SK-MEL-5 (cell line): ENCODE data around the gene MAK. TPM values are rescaled to one million over a fixed set of nuclear protein-coding genes. Genes with fewer than 3 reads are reported as not detected.
A peak's percentile ranks its signal among the peaks of the same experiment; 100 is the strongest.
"Not testable (repeated sequence)": the region's sequence is repeated elsewhere in the genome, so short reads cannot be mapped to it uniquely, and the experiment has no call there.

Experiments used
- DNase-seq: peaks from one replicate; pipeline ENCODE4 v3.0.0-alpha.2; 2016; ENCODE audit warnings: low read depth, low spot score
- in situ Hi-C: cut with HindIII; loops from 2 replicates; pipeline ENCODE4 v1.10.0; 2016; ENCODE audit warnings: low sequenced_read_pairs, high pct_unique_total_duplicates, low pct_unique_long_range_greater_than_20kb
- polyA plus RNA-seq, 2 experiments: library from polyadenylated mRNA; depleted of rRNA; stranded (reverse); fragments of >200 nt; gene quantifications; 2 replicates each; pipeline ENCODE4 v1.2.3, GENCODE V29; 2015
- total RNA-seq: library from RNA; depleted of rRNA; stranded (reverse); fragments of >200 nt; shearing (Covaris generic); gene quantifications from 2 replicates; pipeline ENCODE4 v1.2.3, GENCODE V29; 2014; rRNA removed

Gene MAK
- 0.26 and 0.29 TPM in 2 replicates for total RNA-seq
- 0.11 and 0.18 TPM in 2 replicates for polyA plus RNA-seq (2015; cell fraction: cytosol; rRNA removed)
- 0.27 and 0.68 TPM in 2 replicates for polyA plus RNA-seq (2015; cell fraction: nucleus; rRNA removed)

DNA sequence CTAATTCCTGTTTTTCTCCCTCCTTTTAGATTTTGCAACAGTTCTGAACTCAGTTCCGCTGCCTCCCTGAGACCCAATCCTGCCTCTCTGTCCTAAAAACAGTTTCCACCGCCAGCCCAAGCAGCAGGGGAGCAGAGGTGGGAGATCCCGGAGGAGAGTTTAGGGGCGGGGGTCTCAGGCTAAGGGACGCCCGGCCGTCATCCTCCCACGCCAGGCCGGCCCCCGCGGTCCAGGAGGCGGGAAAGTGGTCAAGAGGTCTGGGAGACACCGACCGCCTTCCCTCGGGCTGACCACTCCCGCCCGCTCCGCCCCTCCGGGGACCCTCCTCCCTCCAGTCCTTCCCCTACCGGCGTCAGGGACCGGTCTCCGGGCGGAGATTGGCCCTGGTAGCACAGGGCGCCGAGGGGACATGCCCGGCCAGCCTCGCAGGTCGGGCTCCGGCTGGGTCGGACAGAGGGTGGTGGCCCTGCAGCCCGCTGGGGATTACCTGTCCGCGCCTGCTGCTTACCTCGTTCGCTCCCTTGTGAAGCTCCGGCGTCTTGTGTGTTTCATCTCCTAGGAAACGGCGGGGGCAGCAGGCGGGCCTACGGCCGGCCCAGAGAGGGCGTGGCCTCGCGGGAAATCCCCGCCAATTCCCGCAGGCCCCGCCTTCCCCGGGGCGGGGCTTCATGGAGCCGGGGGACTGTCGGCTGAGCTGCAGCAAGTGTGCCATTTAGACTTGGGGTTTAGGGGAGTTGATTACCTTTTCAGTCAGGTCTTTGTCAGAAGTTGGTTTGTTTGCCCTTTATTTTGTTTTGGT is at the start of gene MAK:
MAK (minus strand) TSS at position 545 of the 799 bp plus-strand sequence. CDS start 7,891 bp downstream, outside the sequence.
- DNase-seq, result peak; percentile 92
- in situ Hi-C loops, result no loop called here

GRCh38 chr6:10886691-10887502 is 48.6 kb upstream of the MAK start, which contains the start of gene SYCP2L:
SYCP2L (plus strand) TSS chr6:10887052; CDS start chr6:10887127, 75 bp downstream.
- peak; percentile 98 for DNase-seq
- in situ Hi-C loops, result no loop called here

GRCh38 chr6:10886365-10886690 is 48.0 kb upstream of the MAK start:
- DNase-seq, result peak; percentile 16
- in situ Hi-C loops, result not testable (repeated sequence)

DNA sequence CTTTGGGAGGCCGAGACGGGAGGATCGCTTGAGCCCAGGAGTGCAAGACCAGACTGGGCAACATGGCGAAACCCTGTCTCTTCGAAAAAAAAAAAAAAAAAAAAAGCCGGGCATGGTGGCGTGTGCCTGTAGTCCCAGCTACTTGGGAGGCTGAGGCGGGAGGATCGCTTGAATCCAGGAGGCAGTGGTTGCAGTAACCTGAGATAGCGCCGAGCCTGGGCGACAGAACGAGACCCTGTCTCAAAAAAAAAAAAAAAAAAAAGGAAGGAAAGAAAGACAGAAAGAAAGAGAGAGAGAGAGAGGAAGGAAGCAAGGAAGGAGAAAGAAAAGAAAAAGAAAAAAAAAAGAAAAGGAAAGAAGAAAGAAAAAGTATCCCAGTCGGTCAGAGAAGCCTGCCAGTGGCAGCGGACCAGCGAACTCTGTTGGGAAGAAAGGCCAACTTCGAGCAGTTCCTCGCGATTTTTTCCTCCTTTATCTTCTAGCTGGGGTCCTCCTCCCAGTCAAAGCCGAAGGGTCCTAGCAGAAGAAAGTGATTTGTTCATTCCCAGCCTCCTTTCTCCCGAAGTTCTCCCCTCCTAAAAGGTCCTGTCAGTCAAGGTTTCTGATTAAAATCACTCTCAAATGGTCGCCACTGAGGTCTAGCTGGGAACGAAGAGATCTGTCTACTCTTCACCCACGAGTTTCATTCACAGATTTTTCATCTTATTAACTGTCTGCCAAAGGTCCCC is 46.1 kb upstream of the MAK start:
- no peak for DNase-seq
- in situ Hi-C loops, result no loop called here

DNA sequence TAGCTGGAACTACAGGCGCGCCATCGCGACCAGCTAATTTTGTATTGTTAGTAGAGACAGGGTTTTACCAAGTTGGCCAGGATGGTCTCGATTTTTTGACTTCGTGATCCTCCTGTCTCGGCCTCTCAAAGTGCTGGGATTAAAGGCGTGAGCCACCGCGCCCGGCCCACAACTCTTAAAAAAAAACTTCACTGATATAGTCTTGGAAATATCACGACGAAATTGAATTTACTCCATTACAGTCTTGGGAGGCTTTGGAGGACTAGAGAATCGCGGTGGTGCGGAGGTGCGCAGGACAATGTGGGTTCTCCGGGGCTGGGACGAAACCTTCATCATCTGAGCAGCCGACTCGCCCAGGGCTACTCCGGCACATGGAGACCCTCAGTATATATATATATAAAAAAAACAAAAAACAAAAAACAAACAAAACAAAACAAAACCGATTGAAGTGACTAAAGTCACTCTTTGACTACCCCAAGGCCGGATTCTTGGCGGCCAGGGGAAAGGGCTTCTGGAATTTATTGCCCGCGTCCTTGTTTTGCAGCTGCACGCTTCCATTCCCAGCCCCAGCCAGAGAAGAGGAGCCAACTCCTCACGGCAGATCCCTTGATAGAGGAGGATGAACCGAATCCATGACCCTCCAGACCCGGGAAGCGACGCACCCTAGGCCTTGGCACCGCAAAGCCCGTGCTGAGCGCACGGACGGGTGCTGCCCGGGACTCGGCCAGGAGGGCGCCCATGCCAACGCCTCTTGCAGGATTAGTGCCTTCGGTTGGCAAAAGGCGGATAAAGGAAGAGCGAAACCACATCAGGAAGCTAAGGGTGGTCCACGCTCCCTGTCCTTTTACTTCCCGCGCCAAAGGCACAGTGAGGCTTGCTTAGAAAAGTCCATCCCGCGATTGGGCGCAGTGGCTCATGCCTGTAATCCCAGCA is 45.2 kb upstream of the MAK start:
- no peak for DNase-seq
- in situ Hi-C loops, result no loop called here

GRCh38 chr6:10882657-10883171 is 44.4 kb upstream of the MAK start:
- in situ Hi-C loops, result no loop called here
- DNase-seq, result no peak

DNA sequence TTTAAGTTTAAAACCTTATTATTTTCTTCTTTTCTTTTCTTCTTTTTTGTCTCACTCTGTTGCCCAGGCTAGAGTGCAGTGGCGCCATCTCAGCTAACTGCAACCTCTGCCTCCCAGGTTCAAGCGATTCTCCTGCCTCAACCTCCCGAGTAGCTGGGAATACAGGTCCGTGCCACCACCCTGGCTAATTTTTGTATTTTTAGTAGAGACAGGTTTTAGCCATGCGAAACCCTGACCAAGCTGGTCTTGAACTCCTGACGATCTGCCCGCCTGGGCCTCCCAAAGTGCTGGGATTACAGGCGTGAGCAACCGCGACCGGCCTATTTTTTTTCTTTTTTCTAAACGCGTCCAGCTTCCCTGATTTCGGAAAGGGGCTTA is 43.9 kb upstream of the MAK start:
- DNase-seq, in situ Hi-C loops: not testable (repeated sequence)

GRCh38 chr6:10880366-10880765 is 42.0 kb upstream of the MAK start:
- no peak for DNase-seq
- in situ Hi-C loops, result no loop called here

- in situ Hi-C loops, result no loop called here
- no peak for DNase-seq
These were observed 39.5 kb upstream of the MAK start for GRCh38 chr6:10877871-10878270.

GRCh38 chr6:10877012-10877411 is 38.7 kb upstream of the MAK start:
- DNase-seq, result no peak
- in situ Hi-C loops, result no loop called here

DNA sequence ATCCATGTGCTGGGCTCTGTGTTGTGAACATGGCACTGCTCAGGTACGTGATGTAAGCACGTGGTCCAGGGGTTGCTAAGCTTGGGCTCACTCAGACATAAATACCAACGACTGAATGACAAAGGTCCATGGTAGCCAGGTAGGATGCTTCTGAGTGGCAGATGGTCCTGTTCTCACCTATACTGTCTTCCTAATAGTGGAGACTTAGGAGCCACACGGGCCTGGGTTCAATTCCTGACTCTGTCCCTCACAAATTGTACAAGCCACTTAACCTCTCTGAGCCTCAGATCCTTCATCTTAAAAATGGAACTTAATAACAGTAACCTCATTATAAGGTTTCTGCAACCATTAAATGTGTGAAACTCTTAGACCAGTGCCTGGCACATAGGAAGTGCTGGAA is 36.7 kb upstream of the MAK start:
- in situ Hi-C loops, result no loop called here
- no peak for DNase-seq

GRCh38 chr6:10874207-10874606 is 35.9 kb upstream of the MAK start:
- in situ Hi-C loops, result no loop called here
- DNase-seq, result no peak

GRCh38 chr6:10873374-10873773 is 35.0 kb upstream of the MAK start:
- in situ Hi-C loops, result no loop called here
- DNase-seq, result no peak

GRCh38 chr6:10867952-10868351 is 29.6 kb upstream of the MAK start:
- no peak for DNase-seq
- in situ Hi-C loops, result no loop called here

DNA sequence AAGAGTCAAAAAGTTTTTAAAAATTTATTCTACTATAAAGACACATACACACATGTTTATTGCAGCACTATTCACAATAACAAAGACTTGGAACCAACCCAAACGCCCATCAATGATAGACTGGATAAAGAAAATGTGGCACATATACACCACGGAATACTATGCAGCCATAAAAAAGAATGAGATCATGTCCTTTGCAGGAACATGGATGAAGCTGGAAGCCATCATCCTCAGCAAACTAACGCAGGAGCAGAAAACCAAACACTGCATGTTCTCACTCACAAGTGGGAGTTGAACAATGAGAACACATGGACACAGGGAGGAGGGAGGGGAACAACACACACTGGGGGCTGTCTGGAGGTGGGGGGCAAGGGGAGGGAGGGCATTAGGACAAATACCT is 28.4 kb upstream of the MAK start:
- in situ Hi-C loops, result not testable (repeated sequence)

DNA sequence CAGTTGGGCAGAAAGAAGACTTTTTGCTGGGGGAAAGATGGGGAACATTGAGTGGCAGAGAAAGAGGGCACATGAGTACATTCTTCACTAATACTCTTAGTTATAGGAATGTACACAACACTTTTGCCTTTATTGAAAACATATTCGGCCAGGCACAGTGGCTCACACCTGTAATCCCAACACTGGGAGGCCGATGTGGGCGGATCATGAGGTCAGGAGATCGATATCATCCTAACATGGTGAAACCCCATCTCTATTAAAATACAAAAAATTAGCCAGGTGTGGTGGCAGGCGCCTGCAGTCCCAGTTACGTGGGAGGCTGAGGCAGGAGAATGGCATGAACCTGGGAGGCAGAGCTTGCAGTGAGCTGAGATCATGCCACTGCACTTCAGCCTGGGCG is 24.7 kb upstream of the MAK start:
- in situ Hi-C loops, DNase-seq: not testable (repeated sequence)

More for the DNA sequence above, 28.4 kb upstream of the MAK start:
- DNase-seq, result not testable (repeated sequence)

- in situ Hi-C loops, result no loop called here
These were observed 24.0 kb upstream of the MAK start for GRCh38 chr6:10862361-10862760.

More at GRCh38 chr6:10862361-10862760, 24.0 kb upstream of the MAK start:
- DNase-seq, result no peak
